Body of pancreas (tissue), 4 donors: ENCODE results near the gene USP12.

Experiments used
- POLR2A ChIP-seq, 3 donors: fragments of 450-650 bp; IDR thresholded peaks; one replicate each; pipeline ENCODE4 v1.6.1; 2016; ENCODE audit warnings: antibody characterized with exemption in 3 of 3, mild to moderate bottlenecking in 2 of 3
- TF ChIP-seq, protein P1 (sequence below), 7 experiments: fragments of 450-650 bp in 4 of 7; fragments of 200-600 bp in 3 of 7; sonication (generic) in 3 of 7; IDR thresholded peaks; one replicate each; pipeline ENCODE4 v1.5.1; 2016 to 2019; ENCODE audit warnings: antibody characterized with exemption in 7 of 7

- TF ChIP-seq POLR2A (IDR thresholded peaks at IDR 0.05), result no peak
- TF ChIP-seq, protein P1, sequence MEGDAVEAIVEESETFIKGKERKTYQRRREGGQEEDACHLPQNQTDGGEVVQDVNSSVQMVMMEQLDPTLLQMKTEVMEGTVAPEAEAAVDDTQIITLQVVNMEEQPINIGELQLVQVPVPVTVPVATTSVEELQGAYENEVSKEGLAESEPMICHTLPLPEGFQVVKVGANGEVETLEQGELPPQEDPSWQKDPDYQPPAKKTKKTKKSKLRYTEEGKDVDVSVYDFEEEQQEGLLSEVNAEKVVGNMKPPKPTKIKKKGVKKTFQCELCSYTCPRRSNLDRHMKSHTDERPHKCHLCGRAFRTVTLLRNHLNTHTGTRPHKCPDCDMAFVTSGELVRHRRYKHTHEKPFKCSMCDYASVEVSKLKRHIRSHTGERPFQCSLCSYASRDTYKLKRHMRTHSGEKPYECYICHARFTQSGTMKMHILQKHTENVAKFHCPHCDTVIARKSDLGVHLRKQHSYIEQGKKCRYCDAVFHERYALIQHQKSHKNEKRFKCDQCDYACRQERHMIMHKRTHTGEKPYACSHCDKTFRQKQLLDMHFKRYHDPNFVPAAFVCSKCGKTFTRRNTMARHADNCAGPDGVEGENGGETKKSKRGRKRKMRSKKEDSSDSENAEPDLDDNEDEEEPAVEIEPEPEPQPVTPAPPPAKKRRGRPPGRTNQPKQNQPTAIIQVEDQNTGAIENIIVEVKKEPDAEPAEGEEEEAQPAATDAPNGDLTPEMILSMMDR (IDR thresholded peaks at IDR 0.05), result no peak
Observed at GRCh38 chr13:27118428-27119054, 53.1 kb downstream of the USP12 start.
